Measurements from ENCODE around the gene MLN. TPM values are rescaled to one million over a fixed set of nuclear protein-coding genes. Genes with fewer than 3 reads are reported as not detected.

Gene MLN
- polyA plus RNA-seq, 1 donor from 2014 or later, result not detected

- Histone ChIP-seq H3K27me3 (ENCODE audit: insufficient read depth, low read depth, low read length) (no peaks in the 10 kb centered on the region), H3K36me3 (ENCODE audit: insufficient read depth, low read length) (no peaks in the 10 kb centered on the region), H3K9me3 (ENCODE audit: low read length) (no peaks in the 10 kb centered on the region), H3K27ac (ENCODE audit: low read length) (no peak overlapping the region), H4K20me1 (ENCODE audit: insufficient read depth) (no peaks in the 10 kb centered on the region), H3K9ac (ENCODE audit: low read length) (peak overlapping the region; percentile 5), H3F3A (ENCODE audit: insufficient read depth, low read length, poor library complexity, severe bottlenecking) (no peaks in the 10 kb centered on the region), H2AFZ (ENCODE audit: low read depth, low read length) (no peak overlapping the region), H3K4me2 (ENCODE audit: low read length) (no peak overlapping the region), H3K9me2 (ENCODE audit: insufficient read depth, low read length) (no peaks in the 10 kb centered on the region), H3K4me3 (ENCODE audit: low read length) (no peak overlapping the region), H3K79me2 (replicated peaks; ENCODE audit: insufficient read depth, low read length) (no peaks in the 10 kb centered on the region)
- TF ChIP-seq, protein P1, sequence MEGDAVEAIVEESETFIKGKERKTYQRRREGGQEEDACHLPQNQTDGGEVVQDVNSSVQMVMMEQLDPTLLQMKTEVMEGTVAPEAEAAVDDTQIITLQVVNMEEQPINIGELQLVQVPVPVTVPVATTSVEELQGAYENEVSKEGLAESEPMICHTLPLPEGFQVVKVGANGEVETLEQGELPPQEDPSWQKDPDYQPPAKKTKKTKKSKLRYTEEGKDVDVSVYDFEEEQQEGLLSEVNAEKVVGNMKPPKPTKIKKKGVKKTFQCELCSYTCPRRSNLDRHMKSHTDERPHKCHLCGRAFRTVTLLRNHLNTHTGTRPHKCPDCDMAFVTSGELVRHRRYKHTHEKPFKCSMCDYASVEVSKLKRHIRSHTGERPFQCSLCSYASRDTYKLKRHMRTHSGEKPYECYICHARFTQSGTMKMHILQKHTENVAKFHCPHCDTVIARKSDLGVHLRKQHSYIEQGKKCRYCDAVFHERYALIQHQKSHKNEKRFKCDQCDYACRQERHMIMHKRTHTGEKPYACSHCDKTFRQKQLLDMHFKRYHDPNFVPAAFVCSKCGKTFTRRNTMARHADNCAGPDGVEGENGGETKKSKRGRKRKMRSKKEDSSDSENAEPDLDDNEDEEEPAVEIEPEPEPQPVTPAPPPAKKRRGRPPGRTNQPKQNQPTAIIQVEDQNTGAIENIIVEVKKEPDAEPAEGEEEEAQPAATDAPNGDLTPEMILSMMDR (IDR thresholded peaks at IDR 0.05; ENCODE audit: poor library complexity, severe bottlenecking), result no peak
- TF ChIP-seq, protein P2, sequence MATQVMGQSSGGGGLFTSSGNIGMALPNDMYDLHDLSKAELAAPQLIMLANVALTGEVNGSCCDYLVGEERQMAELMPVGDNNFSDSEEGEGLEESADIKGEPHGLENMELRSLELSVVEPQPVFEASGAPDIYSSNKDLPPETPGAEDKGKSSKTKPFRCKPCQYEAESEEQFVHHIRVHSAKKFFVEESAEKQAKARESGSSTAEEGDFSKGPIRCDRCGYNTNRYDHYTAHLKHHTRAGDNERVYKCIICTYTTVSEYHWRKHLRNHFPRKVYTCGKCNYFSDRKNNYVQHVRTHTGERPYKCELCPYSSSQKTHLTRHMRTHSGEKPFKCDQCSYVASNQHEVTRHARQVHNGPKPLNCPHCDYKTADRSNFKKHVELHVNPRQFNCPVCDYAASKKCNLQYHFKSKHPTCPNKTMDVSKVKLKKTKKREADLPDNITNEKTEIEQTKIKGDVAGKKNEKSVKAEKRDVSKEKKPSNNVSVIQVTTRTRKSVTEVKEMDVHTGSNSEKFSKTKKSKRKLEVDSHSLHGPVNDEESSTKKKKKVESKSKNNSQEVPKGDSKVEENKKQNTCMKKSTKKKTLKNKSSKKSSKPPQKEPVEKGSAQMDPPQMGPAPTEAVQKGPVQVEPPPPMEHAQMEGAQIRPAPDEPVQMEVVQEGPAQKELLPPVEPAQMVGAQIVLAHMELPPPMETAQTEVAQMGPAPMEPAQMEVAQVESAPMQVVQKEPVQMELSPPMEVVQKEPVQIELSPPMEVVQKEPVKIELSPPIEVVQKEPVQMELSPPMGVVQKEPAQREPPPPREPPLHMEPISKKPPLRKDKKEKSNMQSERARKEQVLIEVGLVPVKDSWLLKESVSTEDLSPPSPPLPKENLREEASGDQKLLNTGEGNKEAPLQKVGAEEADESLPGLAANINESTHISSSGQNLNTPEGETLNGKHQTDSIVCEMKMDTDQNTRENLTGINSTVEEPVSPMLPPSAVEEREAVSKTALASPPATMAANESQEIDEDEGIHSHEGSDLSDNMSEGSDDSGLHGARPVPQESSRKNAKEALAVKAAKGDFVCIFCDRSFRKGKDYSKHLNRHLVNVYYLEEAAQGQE (IDR thresholded peaks at IDR 0.05; ENCODE audit: borderline replicate concordance), result peak; percentile 48
Observed at GRCh38 chr6:33837971-33838665, 34.3 kb upstream of the MLN start.

- Histone ChIP-seq H4K20me1 (ENCODE audit: insufficient read depth) (no peaks in the 10 kb centered on the region), H3K9me3 (ENCODE audit: low read length) (no peaks in the 10 kb centered on the region), H3F3A (ENCODE audit: insufficient read depth, low read length, poor library complexity, severe bottlenecking) (no peaks in the 10 kb centered on the region), H3K27me3 (ENCODE audit: insufficient read depth, low read depth, low read length) (no peaks in the 10 kb centered on the region), H3K4me2 (ENCODE audit: low read length) (no peak overlapping the region), H3K9me2 (ENCODE audit: insufficient read depth, low read length) (no peaks in the 10 kb centered on the region), H3K79me2 (replicated peaks; ENCODE audit: insufficient read depth, low read length) (no peaks in the 10 kb centered on the region), H3K9ac (ENCODE audit: low read length) (no peak overlapping the region), H3K27ac (ENCODE audit: low read length) (no peak overlapping the region), H3K36me3 (ENCODE audit: insufficient read depth, low read length) (no peaks in the 10 kb centered on the region), H3K4me3 (ENCODE audit: low read length) (no peak overlapping the region), H2AFZ (ENCODE audit: low read depth, low read length) (no peak overlapping the region)
- TF ChIP-seq SMC3 (conservative IDR thresholded peaks at IDR 0.05; ENCODE audit: poor library complexity) (no peak), RAD21 (conservative IDR thresholded peaks at IDR 0.05) (no peak), MXI1 (conservative IDR thresholded peaks at IDR 0.05; ENCODE audit: poor library complexity, severe bottlenecking) (no peak), EP300 (conservative IDR thresholded peaks at IDR 0.05; ENCODE audit: poor library complexity, severe bottlenecking) (no peak), POLR2AphosphoS5 (IDR thresholded peaks at IDR 0.05) (no peak), TAF1 (IDR thresholded peaks at IDR 0.05; ENCODE audit: low read depth) (no peak), EZH2 (IDR thresholded peaks at IDR 0.05; ENCODE audit: borderline replicate concordance, insufficient read depth, low read length, poor library complexity, severe bottlenecking) (no peak)
- TF ChIP-seq, protein P1 (IDR thresholded peaks at IDR 0.05; ENCODE audit: poor library complexity, severe bottlenecking), result no peak
- TF ChIP-seq, protein P2 (IDR thresholded peaks at IDR 0.05; ENCODE audit: borderline replicate concordance), result no peak
Observed at GRCh38 chr6:33836806-33837469, 33.1 kb upstream of the MLN start.

Data from neural cell (in vitro differentiated cells).